ENCODE results near the gene BAG3. TPM values are rescaled to one million over a fixed set of nuclear protein-coding genes. Genes with fewer than 3 reads are reported as not detected.
A peak's percentile ranks its signal among the peaks of the same experiment; 100 is the strongest.

BAG3 gene
- total and polyA plus RNA-seq, 9 of the 15 experiments (the other 6 are each of a cell fraction or from before 2014, with no cell fraction given), result 2.6 to 27.4 (median 7.2) TPM

- TF ChIP-seq HDAC3 (IDR thresholded peaks at IDR 0.05; ENCODE audit: borderline replicate concordance, partially characterized antibody), result no peak
- TF ChIP-seq RAD51 (IDR thresholded peaks at IDR 0.05; ENCODE audit: borderline replicate concordance, low read depth), result no peak
- TF ChIP-seq ZBTB26 (CRISPR knock-in tag; IDR thresholded peaks at IDR 0.05), result peak; percentile 80; the same call in 1 of the 2 replicates
- no peak for TF ChIP-seq ZNF431 (CRISPR knock-in tag; IDR thresholded peaks at IDR 0.05)
- no peak for TF ChIP-seq SAP30 (IDR thresholded peaks at IDR 0.05; ENCODE audit: borderline replicate concordance, insufficient read depth, low read depth, low read length, poor library complexity, severe bottlenecking)
- TF ChIP-seq CBX3 (IDR thresholded peaks at IDR 0.05; ENCODE audit: borderline replicate concordance in 1 of 2, low read length in 2 of 2), result no peak
- peak; percentile 65; the same call in 1 of the 2 replicates for TF ChIP-seq MECOM (CRISPR knock-in tag; IDR thresholded peaks at IDR 0.05)
- no peak for TF ChIP-seq FOXP4 (CRISPR knock-in tag; IDR thresholded peaks at IDR 0.05; ENCODE audit: borderline replicate concordance)
- TF ChIP-seq FOXA3 (CRISPR knock-in tag; conservative IDR thresholded peaks at IDR 0.05 in 1 of 2, IDR thresholded peaks at IDR 0.05 in 1 of 2), result 0 out of 4 replicates have a peak, but pooled peaks of 1 of the 2 experiments have one; percentile 3
- no peak for TF ChIP-seq ZKSCAN3 (CRISPR knock-in tag; IDR thresholded peaks at IDR 0.05)
- no peak for TF ChIP-seq EHMT2 (IDR thresholded peaks at IDR 0.05)
- TF ChIP-seq TRIM25 (IDR thresholded peaks at IDR 0.05; ENCODE audit: borderline replicate concordance), result no peak
- no peak for TF ChIP-seq ZBTB43 (CRISPR knock-in tag; IDR thresholded peaks at IDR 0.05)
- TF ChIP-seq BRF2 (IDR thresholded peaks at IDR 0.05; ENCODE audit: borderline replicate concordance, insufficient read depth, insufficient read length), result no peak
- TF ChIP-seq ZNF224 (CRISPR knock-in tag; IDR thresholded peaks at IDR 0.05), result no peak
- TF ChIP-seq PHB2 (IDR thresholded peaks at IDR 0.05; ENCODE audit: low read depth), result no peak
- no peak for TF ChIP-seq GTF2F1 (IDR thresholded peaks at IDR 0.05; ENCODE audit: low read depth, low read length)
- TF ChIP-seq SMARCB1 (IDR thresholded peaks at IDR 0.05; ENCODE audit: insufficient read length, low read depth), result no peak
- TF ChIP-seq HMG20B (CRISPR knock-in tag; IDR thresholded peaks at IDR 0.05), result no peak
- no peak for TF ChIP-seq TFAM (CRISPR knock-in tag; conservative IDR thresholded peaks at IDR 0.05)
- TF ChIP-seq ZFP36 (IDR thresholded peaks at IDR 0.05; ENCODE audit: low read depth, low read length, partially characterized antibody), result no peak
- TF ChIP-seq DACH1 (IDR thresholded peaks at IDR 0.05; ENCODE audit: partially characterized antibody), result no peak
Observed at GRCh38 chr10:119688033-119688508, 36.9 kb downstream of the BAG3 start (continued).
